ENCODE measurements around the gene PRG3.

PRG3 gene

GRCh38 chr11:57390535-57390934 lies 9.6 kb upstream of the PRG3 start, which contains the start of gene PRG2:
Gene PRG2, minus strand, starts transcription at chr11:57390650. Its CDS starts 706 bp downstream, at chr11:57389944.
- no peak within 1 kb of the TSS for H3K4me3 ChIP-seq (ENCODE audit: low read depth, low read length)
- no peak for DNase-seq (ENCODE audit: low read depth)
- TF ChIP-seq CTCF (IDR thresholded peaks at IDR 0.05; ENCODE audit: low read depth, low read length, missing control alignments) = no peak

- TF ChIP-seq CTCF (IDR thresholded peaks at IDR 0.05; ENCODE audit: low read depth, low read length, missing control alignments) = no peak
- DNase-seq (ENCODE audit: low read depth) = no peak
- no peak overlapping the region for H3K4me3 ChIP-seq (ENCODE audit: low read depth, low read length)
Measured at GRCh38 chr11:57387289-57388030, 6.5 kb upstream of the PRG3 start.

- no peak for TF ChIP-seq CTCF (IDR thresholded peaks at IDR 0.05; ENCODE audit: low read depth, low read length, missing control alignments)
- DNase-seq (ENCODE audit: low read depth) = no peak
Measured at GRCh38 chr11:57386178-57386940, 5.4 kb upstream of the PRG3 start.

GRCh38 chr11:57379732-57380131 lies 1.2 kb downstream of the PRG3 start:
- no peak for TF ChIP-seq CTCF (IDR thresholded peaks at IDR 0.05; ENCODE audit: low read depth, low read length, missing control alignments)
- DNase-seq (ENCODE audit: low read depth) = no peak

More at GRCh38 chr11:57386178-57386940, 5.4 kb upstream of the PRG3 start:
- no peak overlapping the region for H3K4me3 ChIP-seq (ENCODE audit: low read depth, low read length)

GRCh38 chr11:57378186-57378585 lies 2.8 kb downstream of the PRG3 start:
- no peak for DNase-seq (ENCODE audit: low read depth)
- no peak for TF ChIP-seq CTCF (IDR thresholded peaks at IDR 0.05; ENCODE audit: low read depth, low read length, missing control alignments)
- no peak overlapping the region for H3K4me3 ChIP-seq (ENCODE audit: low read depth, low read length)

More at GRCh38 chr11:57379732-57380131, 1.2 kb downstream of the PRG3 start:
- H3K4me3 ChIP-seq (ENCODE audit: low read depth, low read length) = no peak overlapping the region

GRCh38 chr11:57377107-57377506 lies 3.8 kb downstream of the PRG3 start:
- H3K4me3 ChIP-seq (ENCODE audit: low read depth, low read length) = no peak overlapping the region
- no peak for TF ChIP-seq CTCF (IDR thresholded peaks at IDR 0.05; ENCODE audit: low read depth, low read length, missing control alignments)
- DNase-seq (ENCODE audit: low read depth) = no peak

Measured in GM12864 (cell line).